CD4-positive, alpha-beta T cell treated with Interleukin-1 beta for 1 hour (primary cell): ENCODE results near the gene PIAS4.

Experiments
- DNase-seq, 2 donors: peaks; one replicate each; pipeline ENCODE4 v3.0.0-alpha.2; 2020 to 2022

Gene PIAS4

GRCh38 chr19:4043401-4043800 is 35.9 kb downstream of the PIAS4 start:
- no peak for DNase-seq

- DNase-seq, result no peak
Observed at GRCh38 chr19:4043966-4044715, 36.6 kb downstream of the PIAS4 start.

- DNase-seq, result no peak
Observed at GRCh38 chr19:4044990-4045465, 37.5 kb downstream of the PIAS4 start.

- DNase-seq, result no peak
Observed at GRCh38 chr19:4045597-4046361, 38.2 kb downstream of the PIAS4 start.

GRCh38 chr19:4046362-4046691 is 38.8 kb downstream of the PIAS4 start:
- no peak for DNase-seq

GRCh38 chr19:4046946-4047683 is 39.6 kb downstream of the PIAS4 start:
- no peak for DNase-seq

- no peak for DNase-seq
Observed at GRCh38 chr19:4049432-4049831, 41.9 kb downstream of the PIAS4 start.

GRCh38 chr19:4051175-4052101 is 43.9 kb downstream of the PIAS4 start:
- peak in 1 of 2 donors; percentile 78 for DNase-seq

GRCh38 chr19:4052114-4052992 is 44.8 kb downstream of the PIAS4 start:
- DNase-seq, result peak in 1 of 2 donors; percentile 76

GRCh38 chr19:4052993-4053422 is 45.5 kb downstream of the PIAS4 start:
- DNase-seq, result no peak

GRCh38 chr19:4053423-4054324 is 46.1 kb downstream of the PIAS4 start:
- no peak for DNase-seq

GRCh38 chr19:4054441-4055208 is 47.1 kb downstream of the PIAS4 start:
- DNase-seq, result no peak

- no peak for DNase-seq
Observed at GRCh38 chr19:4055209-4055552, 47.6 kb downstream of the PIAS4 start.

- peak; percentile 48 to 81 for DNase-seq
Observed at GRCh38 chr19:4057931-4058692, 50.6 kb downstream of the PIAS4 start.

- DNase-seq, result no peak
Observed at GRCh38 chr19:4058693-4059452, 51.3 kb downstream of the PIAS4 start.

GRCh38 chr19:4059453-4059871 is 51.9 kb downstream of the PIAS4 start:
- DNase-seq, result no peak

- peak; percentile 88 to 89 for DNase-seq
Observed at GRCh38 chr19:4059891-4060620, 52.5 kb downstream of the PIAS4 start.
